Measurements from ENCODE around the gene ARHGAP36. TPM values are rescaled to one million over a fixed set of nuclear protein-coding genes. Genes with fewer than 3 reads are reported as not detected.

ARHGAP36 gene, protein sequence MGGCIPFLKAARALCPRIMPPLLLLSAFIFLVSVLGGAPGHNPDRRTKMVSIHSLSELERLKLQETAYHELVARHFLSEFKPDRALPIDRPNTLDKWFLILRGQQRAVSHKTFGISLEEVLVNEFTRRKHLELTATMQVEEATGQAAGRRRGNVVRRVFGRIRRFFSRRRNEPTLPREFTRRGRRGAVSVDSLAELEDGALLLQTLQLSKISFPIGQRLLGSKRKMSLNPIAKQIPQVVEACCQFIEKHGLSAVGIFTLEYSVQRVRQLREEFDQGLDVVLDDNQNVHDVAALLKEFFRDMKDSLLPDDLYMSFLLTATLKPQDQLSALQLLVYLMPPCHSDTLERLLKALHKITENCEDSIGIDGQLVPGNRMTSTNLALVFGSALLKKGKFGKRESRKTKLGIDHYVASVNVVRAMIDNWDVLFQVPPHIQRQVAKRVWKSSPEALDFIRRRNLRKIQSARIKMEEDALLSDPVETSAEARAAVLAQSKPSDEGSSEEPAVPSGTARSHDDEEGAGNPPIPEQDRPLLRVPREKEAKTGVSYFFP
- not detected in 2 replicates for total RNA-seq

DNA sequence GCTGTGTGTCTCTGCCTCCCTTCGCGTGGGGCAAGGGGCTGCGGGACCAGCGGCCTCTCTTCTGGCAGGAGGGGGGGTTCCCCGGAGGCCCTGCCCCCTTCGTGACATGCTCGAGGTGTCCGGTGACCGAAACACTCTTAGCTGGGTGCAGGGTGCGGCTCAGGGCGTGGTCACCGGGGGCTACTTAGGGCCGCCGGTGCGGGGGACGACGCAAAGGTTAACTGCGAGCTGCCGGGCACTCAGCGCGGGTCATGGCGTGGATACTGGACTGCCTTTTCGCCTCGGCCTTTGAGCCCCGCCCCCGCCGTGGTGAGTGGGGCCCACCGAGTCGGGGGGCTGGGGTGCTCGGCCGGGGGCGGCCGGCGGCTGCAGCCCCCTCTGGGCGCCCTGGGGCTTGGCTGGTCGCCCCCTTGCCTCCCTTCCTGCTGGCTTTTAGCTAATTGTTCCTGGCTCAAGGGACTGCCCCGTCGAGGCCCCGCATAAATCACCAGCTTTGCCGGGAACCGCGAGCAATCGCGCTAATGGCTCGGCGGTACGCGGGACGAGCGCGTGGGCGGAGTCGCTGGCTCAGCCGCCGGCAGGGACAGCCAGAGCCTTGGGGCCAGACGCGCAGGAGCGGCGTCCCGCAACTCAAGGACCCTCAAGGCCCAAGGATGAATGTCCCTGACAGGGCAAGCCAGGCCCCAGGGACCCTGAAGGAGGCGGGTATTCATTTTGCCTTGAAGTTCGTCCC lies at the start of gene ARHGAP36:
Gene ARHGAP36, plus strand, starts transcription at position 211 of the 733 bp plus-strand sequence. CDS start 23,320 bp downstream, outside the sequence.

Other genes with a start within 250 kb of the ARHGAP36 start
- gene ENOX2, start 155.1 kb upstream of the ARHGAP36 start, total RNA-seq = 18.6 and 19.8 TPM in 2 replicates
- not detected in 2 replicates for gene IGSF1, start 231.0 kb downstream of the ARHGAP36 start, total RNA-seq